Glutamatergic neuron (in vitro differentiated cells): ENCODE data around the gene ETV3L. TPM values are rescaled to one million over a fixed set of nuclear protein-coding genes. Genes with fewer than 3 reads are reported as not detected.

Experiments
- DNase-seq: peaks from one replicate; pipeline ENCODE4 v3.0.0; 2022
- H3K27ac Mint-ChIP-seq: one replicate; pipeline ENCODE4 v1.8.0; 2020; ENCODE audit warnings: mild to moderate bottlenecking, mixed read lengths, inconsistent platforms; ENCODE audit not compliant: unreplicated experiment
- H3K27me3 Mint-ChIP-seq: one replicate; pipeline ENCODE4 v1.8.0; 2020; ENCODE audit warnings: mild to moderate bottlenecking, moderate library complexity, mixed read lengths, inconsistent platforms; ENCODE audit not compliant: unreplicated experiment
- H3K36me3 Mint-ChIP-seq: one replicate; pipeline ENCODE4 v1.8.0; 2020; ENCODE audit warnings: mild to moderate bottlenecking, mixed read lengths, inconsistent platforms; ENCODE audit not compliant: unreplicated experiment
- H3K4me1 Mint-ChIP-seq: one replicate; pipeline ENCODE4 v1.8.0; 2020; ENCODE audit warnings: mild to moderate bottlenecking, low read depth, mixed read lengths, inconsistent platforms; ENCODE audit not compliant: unreplicated experiment
- H3K4me3 Mint-ChIP-seq: one replicate; pipeline ENCODE4 v1.8.0; 2020; ENCODE audit warnings: mild to moderate bottlenecking, mixed read lengths, inconsistent platforms; ENCODE audit not compliant: unreplicated experiment
- H3K9me3 Mint-ChIP-seq: one replicate; pipeline ENCODE4 v1.8.0; 2020; ENCODE audit warnings: mild to moderate bottlenecking, moderate library complexity, mixed read lengths, inconsistent platforms; ENCODE audit not compliant: unreplicated experiment
- CTCF ChIP-seq: fragments of 200-600 bp; sonication (generic); IDR thresholded peaks from one replicate; pipeline ENCODE4 v1.5.0; 2021; ENCODE audit not compliant: partially characterized antibody, unreplicated experiment
- total RNA-seq: library from RNA; stranded (reverse); fragmentation: NEBNext Ultra II Directional; extraction: Animal tissue kit (Norgen Biotek cat#: 25700); gene quantifications from one replicate; pipeline ENCODE4 v1.2.1, GENCODE V29; 2021; ENCODE audit not compliant: unreplicated experiment

The ETV3L gene
- total RNA-seq, 1 donor from 2014 or later = not detected

GRCh38 chr1:157111396-157112165, 12.0 kb upstream of the ETV3L start:
- H3K9me3 Mint-ChIP-seq = peaks cover 14% of the 10 kb centered on the region
- no peak overlapping the region for H3K4me3 Mint-ChIP-seq
- H3K27ac Mint-ChIP-seq = peak overlapping the region; percentile 38
- peaks cover 28% of the 10 kb centered on the region for H3K27me3 Mint-ChIP-seq
- no peaks in the 10 kb centered on the region for H3K36me3 Mint-ChIP-seq
- no peak for DNase-seq
- H3K4me1 Mint-ChIP-seq = peaks cover 43% of the 10 kb centered on the region
- TF ChIP-seq CTCF = no peak

- Mint-ChIP-seq H3K27me3 (peaks cover 26% of the 10 kb centered on the region), H3K9me3 (peaks cover 12% of the 10 kb centered on the region), H3K4me3 (no peak overlapping the region), H3K27ac (no peak overlapping the region), H3K36me3 (no peaks in the 10 kb centered on the region), H3K4me1 (peaks cover 40% of the 10 kb centered on the region)
- DNase-seq = no peak
- no peak for TF ChIP-seq CTCF
These were observed 11.1 kb upstream of the ETV3L start for GRCh38 chr1:157110686-157111085.

- H3K27ac Mint-ChIP-seq = no peak overlapping the region
- peaks cover 21% of the 10 kb centered on the region for H3K27me3 Mint-ChIP-seq
- H3K9me3 Mint-ChIP-seq = peaks cover 8% of the 10 kb centered on the region
- DNase-seq = no peak
- peaks cover 37% of the 10 kb centered on the region for H3K4me1 Mint-ChIP-seq
- no peak overlapping the region for H3K4me3 Mint-ChIP-seq
- no peaks in the 10 kb centered on the region for H3K36me3 Mint-ChIP-seq
- no peak for TF ChIP-seq CTCF
These were observed 10.4 kb upstream of the ETV3L start for GRCh38 chr1:157110003-157110402.

GRCh38 chr1:157108448-157108847, 8.8 kb upstream of the ETV3L start:
- Mint-ChIP-seq H3K4me3 (peak overlapping the region; percentile 13), H3K27me3 (peaks cover 28% of the 10 kb centered on the region), H3K36me3 (no peaks in the 10 kb centered on the region), H3K27ac (no peak overlapping the region), H3K4me1 (peaks cover 36% of the 10 kb centered on the region), H3K9me3 (peaks cover 8% of the 10 kb centered on the region)
- DNase-seq = no peak
- TF ChIP-seq CTCF = no peak

- Mint-ChIP-seq H3K9me3 (peaks cover 6% of the 10 kb centered on the region), H3K27me3 (peaks cover 26% of the 10 kb centered on the region), H3K4me1 (peaks cover 35% of the 10 kb centered on the region), H3K4me3 (no peak overlapping the region), H3K27ac (no peak overlapping the region), H3K36me3 (no peaks in the 10 kb centered on the region)
- DNase-seq = no peak
- TF ChIP-seq CTCF = no peak
These were observed 8.1 kb upstream of the ETV3L start for GRCh38 chr1:157107702-157108101.
